Glomerular visceral epithelial cell (primary cell): ENCODE data around the gene SMURF1.
"Not testable (repeated sequence)": the region's sequence is repeated elsewhere in the genome, so short reads cannot be mapped to it uniquely, and the experiment has no call there.

Source experiments
- DNase-seq: peaks from one replicate; pipeline ENCODE4 v3.0.0-alpha.2; 2016; ENCODE audit errors: extremely low spot score

Gene SMURF1

DNA sequence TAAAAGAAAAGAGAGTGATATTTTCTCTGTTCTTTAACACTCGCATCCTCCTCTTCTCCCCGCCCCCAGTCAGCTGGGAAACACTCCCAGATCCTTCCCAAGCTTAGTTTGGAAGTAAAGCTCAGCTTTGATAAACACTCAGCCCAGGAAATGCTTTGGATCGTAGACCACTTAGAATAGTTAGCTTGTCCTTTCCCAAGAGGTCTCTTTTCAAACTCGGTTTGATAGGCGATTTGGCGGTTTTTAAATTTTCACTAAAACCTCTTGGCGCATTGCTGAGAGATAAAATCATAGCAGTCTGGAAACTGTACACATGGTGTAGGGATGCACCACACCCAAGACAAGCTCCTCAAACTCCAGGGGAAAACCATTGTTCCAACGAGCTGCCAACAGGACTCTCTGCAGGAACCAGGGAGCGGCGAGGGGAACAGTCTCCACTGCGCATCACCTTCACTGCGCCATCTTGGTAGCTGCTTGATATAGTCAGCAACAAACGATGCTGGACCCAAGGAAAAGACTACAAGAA is 22.3 kb downstream of the SMURF1 start:
- DNase-seq = no peak

DNA sequence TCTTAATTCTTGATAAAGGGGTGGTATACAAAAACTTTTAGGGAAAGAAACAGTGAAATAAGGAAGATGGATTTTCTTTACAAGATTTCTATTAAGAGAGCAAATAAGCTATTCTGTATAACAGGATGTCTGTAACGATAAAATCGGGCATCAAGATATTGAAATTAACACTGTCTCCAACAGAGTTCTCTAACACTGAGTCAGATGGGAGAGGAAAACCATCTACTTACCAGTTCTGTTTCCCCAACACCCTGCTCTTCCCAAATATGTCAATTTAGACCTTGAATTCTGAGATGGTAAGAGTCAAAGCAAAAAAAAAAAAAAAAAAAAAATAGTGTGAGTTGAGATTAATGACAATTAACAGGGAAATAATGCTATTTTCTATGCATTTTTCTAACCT is 23.0 kb downstream of the SMURF1 start:
- DNase-seq = no peak

DNA sequence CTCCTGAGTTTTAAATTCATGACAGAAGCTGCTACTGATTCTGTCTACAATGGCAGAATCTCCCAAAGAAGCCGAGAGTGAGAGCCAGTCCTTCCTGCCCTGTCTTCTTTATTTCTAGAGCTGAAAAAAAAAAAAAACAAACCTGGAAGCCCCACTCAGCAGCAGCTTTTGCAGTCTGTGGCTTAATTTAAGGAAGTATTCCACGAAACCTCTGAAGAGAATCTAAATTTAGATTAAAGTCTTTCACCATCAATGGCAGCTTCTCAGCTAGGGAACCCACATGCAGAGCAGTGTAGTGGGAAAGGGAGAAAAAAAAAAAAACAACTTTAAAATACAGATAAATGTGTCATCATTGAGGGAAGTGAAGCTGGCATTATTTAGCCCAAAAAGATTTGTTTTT is 23.4 kb downstream of the SMURF1 start:
- no peak for DNase-seq

DNA sequence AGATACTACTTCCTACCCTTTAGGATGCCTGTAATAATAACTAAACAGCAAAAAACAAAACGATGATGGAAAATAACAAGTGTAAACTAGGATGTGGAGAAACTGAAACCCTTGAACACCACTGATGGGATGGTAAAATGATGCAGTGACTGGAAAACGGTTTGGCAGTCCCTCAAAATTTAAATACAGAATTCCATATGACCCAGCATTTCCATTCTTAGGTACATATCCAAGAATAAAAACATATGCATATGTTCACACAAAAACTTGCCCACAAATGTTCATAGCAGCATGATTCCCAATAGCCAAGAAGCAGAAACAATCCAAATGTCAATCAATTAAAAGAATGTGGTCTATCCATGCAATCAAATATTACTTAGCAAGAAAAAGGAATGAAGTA is 25.8 kb downstream of the SMURF1 start:
- DNase-seq = no peak

DNA sequence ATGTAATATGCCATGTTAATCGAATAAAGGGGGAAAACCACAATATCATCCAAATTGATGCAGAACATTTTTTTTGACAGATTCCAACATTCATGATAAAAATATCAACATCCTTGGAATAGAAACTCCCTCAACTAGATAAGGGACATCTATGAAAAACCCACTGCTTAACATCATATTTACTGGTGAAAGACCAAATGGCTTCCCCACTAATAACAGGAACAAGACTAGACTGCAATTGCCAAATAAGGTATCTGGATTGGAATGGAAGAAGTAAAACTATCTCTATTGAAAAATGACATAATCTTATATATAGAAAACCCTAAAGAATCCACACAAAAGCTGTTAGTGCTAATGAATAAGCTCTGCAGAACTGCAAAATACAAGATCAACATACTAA is 27.8 kb downstream of the SMURF1 start:
- no peak for DNase-seq

DNA sequence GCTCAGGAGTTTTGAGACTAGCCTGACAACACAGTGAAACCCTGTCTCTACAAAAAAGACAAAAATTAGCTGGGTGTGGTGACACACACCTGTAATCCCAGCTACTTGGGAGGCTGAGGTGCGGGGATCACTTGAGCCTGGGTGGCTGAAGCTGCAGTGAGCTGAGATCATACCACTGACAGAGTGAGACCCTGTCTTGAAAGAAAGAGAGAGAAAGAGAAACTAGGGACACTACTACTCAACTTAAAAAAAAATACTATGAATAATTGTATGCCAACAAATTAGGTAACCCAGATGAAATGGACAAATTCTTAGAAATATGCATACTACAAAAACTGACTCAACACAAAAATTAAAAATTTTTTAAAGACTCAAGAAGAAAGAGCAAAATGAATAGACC is 28.5 kb downstream of the SMURF1 start:
- DNase-seq = no peak

DNA sequence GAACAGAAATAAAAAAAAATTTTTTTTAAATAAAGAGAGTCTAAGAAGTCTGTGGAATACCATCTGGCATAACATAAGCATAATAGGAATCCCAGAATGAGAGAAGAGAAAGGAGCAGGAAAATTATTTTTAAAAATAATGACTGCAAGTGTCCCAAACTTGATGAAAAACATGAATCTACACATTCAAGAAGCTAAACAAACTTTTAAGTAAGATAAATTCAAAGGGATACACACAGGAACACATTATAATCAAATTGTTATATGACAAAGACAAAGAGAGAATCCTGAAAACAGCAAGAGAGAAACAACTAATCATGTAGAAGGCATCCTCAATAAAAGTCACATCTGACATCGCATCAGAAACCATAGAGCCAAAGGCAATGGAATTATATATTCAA is 30.9 kb downstream of the SMURF1 start:
- DNase-seq = no peak

DNA sequence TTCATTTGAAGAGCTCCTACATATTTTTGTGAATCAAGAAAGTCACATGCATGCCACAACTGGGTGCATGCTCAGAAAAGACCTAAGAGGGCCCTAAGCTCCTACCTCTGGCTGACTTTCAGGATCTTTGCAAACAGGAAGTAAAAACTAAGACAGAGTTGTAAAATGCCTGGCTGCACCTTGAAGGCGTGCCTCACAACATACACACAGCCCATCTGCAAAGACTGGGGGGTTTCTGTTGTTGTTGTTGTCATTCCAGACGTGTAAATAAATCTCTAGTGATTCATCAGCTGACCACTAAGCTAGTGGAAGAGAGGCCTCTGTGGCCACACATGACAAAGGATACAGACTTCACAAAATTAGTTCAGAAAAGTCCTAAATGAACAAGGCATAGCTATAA is 31.8 kb downstream of the SMURF1 start:
- DNase-seq = peak; percentile 24

DNA sequence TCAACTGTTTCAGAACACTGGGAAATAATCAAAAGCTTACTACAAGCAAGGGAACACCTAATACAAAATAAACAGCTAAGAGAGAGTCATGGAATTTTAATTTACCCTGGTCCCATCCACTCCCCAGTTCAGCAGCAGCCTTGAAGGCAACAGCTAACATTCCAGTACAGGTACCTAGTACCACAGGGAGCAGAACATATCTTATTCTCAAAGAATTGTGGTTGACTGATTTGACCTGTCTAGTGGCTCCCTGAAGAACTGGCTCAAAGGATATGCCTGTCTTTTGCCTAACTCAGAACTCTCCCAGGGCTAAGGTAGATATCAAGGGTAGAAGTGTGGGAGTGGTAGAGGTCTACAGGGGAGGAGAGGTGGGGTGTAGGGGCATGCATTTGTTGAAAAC is 32.3 kb downstream of the SMURF1 start:
- DNase-seq = no peak

DNA sequence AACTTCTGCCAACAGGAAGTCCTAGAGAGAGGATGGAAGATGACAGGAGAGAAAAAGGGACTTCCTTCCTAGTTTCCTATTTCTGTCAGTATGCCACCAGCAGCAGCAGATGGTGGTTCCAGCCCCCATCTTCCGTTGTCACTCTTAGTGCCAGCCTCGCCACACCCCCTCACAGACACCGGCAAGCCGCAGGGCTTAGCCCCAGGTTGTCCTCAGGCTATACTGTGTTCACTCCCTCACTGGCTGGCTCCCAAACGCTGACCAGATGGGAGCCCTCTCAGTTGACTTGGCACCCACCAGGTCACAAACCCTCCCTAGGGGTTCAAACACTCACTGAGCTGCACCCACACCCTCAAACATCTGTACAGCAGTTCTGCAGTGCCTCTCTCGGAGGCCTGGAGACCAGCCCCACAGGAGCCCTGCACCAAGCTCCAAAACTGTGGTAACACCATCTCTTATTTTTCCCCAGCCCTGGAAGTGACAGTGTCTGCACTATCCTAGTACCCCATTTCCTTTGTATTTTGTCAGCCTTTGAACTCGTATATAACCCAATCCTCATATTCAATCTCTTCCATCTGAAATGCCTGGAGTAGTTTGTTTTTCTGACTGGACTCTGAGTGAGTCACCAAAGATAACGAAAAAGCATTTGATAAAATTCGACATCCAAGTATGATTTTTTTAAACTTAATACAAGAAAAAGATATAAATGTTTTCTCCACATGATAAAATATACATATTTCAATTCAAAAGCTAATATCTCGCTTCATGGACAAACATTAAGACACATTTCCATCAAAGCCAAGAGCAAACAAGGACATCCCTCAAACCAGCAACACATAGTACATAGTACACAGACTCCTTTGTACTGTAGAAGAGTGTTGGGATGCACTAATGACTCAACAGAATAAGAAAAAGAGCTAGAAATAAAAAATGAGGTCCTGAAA is 34.5 kb downstream of the SMURF1 start:
- no peak for DNase-seq

DNA sequence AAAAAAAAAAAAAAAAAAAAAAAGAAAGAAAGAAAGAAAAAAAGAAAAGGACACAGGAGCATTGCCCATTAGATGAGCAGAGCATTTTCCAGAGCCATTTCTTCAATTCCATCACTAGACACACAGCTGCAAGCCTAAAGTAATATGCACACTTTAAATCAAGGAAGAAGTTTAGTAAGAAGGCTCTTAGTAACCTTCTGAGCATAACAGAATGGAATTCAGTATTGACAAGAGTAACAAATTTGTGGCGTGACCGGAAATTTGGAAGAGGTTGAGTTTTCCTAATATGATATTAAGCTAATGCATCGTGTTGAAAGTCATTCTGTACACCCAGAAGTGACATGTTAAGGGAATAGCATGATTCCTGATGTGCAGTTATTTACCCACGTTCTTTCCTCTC is 35.3 kb downstream of the SMURF1 start:
- DNase-seq = no peak

DNA sequence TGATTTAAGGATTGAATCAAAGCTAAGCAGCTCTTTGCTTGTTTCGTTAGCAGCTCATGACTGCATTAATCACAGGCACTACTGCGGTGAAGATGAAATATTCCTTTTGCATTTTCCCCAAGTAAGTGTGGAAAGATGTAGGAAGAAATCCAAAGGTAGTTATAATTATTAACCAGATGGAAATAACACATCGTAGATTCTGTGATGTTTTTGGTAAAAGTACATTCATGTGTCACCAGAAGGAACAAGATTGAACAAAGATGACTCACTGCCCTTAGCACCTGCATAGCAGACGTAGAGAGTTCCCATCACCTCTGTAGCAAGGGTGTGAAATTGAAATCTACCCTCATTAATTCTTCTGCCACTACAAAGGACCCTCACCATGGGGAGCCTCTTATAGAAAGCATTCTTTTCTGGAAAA is 37.1 kb downstream of the SMURF1 start:
- DNase-seq = peak; percentile 87

DNA sequence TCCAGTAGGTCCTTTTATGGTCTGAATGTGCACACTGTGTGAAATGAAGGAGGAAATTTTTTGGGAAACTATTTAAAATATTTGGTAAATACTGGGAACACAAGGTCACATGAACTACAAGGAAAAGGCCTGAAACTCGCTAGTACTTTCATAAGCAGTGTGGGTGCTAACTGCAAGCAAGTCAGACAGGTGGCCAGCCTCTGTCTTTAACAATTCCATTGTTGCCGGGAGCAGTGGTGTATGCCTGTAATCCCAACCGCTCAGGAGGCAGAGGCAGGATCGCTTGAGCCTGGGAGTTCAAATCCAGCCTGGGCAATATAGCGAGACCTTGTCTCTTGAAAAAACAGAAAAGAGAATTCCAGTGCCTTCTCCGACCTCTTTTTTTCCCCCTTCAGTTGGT is 37.5 kb downstream of the SMURF1 start:
- DNase-seq = no peak

DNA sequence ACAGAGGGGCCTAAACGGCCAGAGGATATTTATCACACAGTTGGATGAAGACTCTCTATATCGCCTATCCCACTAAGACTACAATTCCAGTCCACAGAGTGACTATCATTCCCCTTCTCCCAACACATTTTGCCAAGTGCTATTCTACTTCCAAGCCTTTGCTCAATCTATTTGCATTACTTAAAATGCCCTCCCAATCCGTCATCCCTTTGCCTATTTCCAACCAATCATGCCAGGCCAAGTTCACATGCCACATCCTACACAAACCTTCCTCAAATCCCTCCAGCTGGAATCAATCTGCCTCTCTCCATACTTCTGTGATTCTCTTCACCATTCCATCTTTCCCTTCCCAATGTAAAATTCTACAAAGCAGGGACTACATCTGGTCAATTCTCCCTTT is 38.2 kb downstream of the SMURF1 start:
- no peak for DNase-seq

DNA sequence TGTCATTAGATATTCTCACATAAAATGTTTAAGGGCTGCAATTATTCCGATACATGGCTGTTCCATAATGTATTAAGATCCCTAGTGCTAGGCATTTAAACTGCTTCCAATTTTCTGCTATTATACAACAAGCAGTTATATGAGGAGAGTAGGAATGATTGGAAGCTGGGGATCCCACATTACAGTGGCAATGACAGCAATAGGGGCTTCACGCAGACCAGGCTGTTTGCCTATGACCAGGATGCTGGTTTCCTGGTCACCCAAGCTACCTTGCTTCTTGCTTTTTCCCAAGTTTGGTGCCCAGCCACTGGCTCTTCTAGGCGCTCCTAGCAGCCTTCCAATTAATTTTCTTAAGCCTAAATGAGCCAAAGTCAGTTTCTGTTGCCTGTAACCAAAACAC is 39.3 kb downstream of the SMURF1 start:
- no peak for DNase-seq

DNA sequence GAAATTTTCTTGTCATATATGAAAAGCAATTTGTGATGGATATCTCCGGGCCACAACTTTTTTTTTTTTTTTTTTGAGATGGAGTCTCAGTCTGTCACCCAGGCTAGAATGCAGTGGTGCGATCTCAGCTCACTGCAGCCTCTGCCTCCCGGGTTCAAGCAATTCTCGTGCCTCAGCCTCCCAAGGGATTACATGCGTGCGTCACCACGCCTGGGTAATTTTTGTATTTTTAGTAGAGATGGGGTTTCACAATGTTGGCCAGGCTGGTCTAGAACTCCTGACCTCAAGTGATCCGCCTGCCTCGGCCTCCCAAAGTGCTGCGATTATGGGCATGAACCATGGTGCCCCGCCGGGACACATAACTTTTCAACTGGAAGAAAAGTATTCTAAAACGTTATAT is 40.1 kb downstream of the SMURF1 start:
- DNase-seq = not testable (repeated sequence)

DNA sequence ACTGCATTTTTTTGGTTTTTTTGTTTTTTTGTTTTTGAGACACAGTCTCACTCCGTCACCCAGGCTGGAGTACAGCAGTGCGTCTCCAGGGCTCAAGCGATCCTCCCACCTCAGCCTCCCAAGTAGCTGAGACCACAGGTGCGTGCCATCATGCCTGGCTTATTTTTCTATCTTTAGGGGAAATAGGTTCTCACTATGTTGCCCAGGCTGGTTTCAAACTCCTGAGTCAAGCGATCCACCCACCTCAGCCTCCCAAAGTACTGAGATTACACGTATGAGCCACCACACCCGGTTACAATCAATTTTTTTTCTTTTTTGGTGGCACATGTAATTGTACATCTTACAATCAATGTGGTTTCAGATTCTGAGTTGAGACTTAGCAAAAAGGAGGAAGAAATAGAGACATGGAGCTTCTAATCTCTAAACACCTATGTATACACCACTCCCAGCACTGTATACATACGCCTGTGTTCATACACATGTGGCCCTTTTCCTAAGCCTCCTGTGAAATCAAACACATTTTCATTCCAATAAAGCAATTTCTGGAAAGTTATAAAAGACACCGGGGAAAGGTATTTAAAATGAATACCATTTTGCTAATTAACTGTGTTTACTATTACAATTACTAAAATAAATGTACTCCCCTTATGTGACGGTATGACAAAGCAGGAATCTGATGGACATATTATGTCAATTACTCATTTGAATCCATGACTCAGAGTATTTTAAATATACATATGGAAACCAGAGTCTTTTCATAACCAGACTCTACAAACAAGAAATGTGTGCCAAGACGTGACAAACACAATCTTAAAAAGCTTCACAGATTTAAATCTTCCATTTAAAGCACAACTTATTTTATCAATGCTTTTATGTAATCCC is 40.9 kb downstream of the SMURF1 start:
- DNase-seq = no peak

DNA sequence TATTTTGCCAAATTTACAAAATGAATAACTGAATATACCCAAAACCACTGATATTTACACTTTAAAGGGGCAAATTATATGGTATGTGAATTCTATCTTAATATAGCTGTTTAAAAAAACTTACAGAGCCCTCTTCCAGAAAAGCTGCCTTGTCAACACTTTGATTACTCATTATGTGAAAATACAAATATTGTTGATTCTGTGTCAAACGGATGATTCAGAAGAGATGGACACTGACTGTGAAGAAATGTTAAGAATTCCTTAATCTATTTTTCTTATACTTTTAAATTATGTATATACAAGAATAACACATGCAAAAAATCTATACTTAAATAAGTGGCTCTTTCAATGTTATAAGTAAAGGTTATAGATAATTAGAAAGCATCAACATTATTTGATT is 41.5 kb downstream of the SMURF1 start:
- DNase-seq = no peak

DNA sequence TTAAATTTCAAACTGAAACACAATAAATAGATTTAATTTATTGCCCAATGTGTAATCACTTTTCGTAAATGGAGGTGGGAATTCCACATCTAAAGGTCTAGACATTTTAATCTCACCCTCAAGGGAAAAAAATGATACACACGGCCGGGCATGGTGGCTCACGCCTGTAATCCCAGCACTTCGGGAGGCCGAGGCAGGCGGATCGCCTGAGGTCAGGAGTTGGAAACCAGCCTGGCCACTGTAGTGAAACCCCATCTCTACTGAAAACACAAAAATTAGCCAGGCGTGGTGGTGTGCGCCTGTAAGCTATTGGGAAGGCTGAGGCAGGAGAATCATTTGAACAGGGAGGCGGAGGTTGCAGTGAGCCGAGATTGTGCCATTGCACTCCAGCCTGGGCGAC is 42.4 kb downstream of the SMURF1 start:
- DNase-seq = not testable (repeated sequence)

DNA sequence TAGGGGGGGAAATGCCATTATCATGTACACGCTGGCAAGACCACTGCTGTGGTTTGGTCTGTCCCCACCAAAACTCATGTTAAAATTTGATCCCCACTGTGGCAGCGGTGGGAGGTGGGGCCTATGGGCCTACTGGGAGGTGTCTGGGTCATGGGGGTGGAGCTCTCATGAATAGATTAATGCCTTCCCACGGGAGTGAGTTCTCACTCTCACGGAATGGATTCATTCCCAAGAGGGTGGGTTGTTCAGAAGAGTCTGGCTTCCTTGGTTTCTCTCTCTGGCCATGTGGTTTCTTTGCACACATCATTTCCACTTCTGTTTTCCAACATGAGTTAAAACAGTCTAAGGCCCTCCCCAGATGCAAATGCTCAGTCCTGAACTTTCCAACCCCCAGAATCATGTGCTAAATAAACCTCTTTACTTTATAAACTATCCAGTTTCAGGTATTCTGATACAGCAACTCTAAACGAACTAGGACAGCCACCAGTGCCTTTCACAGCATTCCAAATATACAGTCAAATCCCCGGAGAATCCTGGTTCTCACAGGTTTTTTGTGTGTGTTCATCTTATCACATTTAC is 44.3 kb downstream of the SMURF1 start:
- no peak for DNase-seq

DNA sequence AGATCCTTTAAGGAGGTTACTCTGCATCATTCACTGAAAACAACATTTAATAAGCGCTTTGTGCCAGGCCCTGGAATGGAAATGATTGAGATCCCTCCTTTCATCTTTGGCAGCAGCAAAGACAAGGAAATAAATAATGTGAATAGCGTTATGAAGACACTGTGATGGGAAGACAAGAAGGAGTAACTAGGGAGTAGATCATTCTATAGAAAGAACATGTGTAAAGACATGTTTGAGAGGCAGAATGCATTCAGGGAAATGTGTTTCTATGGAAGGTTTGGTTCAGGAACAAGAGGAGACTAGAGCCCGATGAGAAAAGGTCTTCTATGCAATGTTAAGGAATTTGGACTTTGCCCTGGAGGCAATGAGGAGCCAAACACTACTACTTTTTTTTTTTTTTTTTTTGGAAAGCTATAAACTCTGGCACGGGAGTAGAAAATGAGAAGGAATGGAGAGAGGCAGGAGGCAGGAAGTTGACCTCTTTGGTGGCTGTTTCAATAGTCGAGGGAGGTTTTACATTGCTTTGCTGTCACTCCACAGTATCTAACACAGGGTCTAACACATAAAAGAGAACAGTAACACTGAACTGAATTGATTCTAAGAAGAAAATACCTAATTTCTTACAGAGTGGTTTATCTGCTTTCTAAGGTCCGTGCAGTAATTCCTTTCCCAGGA is 44.9 kb downstream of the SMURF1 start:
- DNase-seq = peak; percentile 45
